GM12891 (cell line): ENCODE measurements around the gene TLK1.

Experiments
- PAX5 ChIP-seq: IDR thresholded peaks from 2 replicates; pipeline ENCODE4 v1.6.1; 2011; ENCODE audit warnings: low read length, moderate library complexity, mild to moderate bottlenecking; ENCODE audit not compliant: insufficient read depth, severe bottlenecking
- POLR2A ChIP-seq: IDR thresholded peaks from 2 replicates; pipeline ENCODE4 v1.6.1; 2011; ENCODE audit warnings: low read depth, low read length, control low read depth
- POLR2AphosphoS5 ChIP-seq: IDR thresholded peaks from 2 replicates; pipeline ENCODE4 v1.6.1; 2011; ENCODE audit warnings: low read depth, low read length, control low read depth
- POU2F2 ChIP-seq: IDR thresholded peaks from 2 replicates; pipeline ENCODE4 v1.6.1; 2011; ENCODE audit warnings: low read depth, mild to moderate bottlenecking, control low read depth, low read length, moderate library complexity
- SPI1 ChIP-seq: IDR thresholded peaks from 2 replicates; pipeline ENCODE4 v1.6.1; 2011; ENCODE audit warnings: low read depth, low read length, control low read depth
- TAF1 ChIP-seq: IDR thresholded peaks from 2 replicates; pipeline ENCODE4 v1.6.1; 2011; ENCODE audit warnings: low read depth, low read length, control low read depth

GRCh38 chr2:171081649-171082111, 79.0 kb downstream of the TLK1 start:
- TF ChIP-seq POLR2A (no peak), TAF1 (no peak), PAX5 (no peak), POLR2AphosphoS5 (no peak), POU2F2 (no peak), SPI1 (no peak)
